Upper lobe of left lung (tissue), 6 donors: ENCODE data around the gene NR3C2. TPM values are rescaled to one million over a fixed set of nuclear protein-coding genes. Genes with fewer than 3 reads are reported as not detected.

ENCODE experiments used
- ATAC-seq, 2 donors: fragments of 200-7000 bp; cut with Tn5 transposase; one replicate each; pipeline ENCODE4 v1.9.1; 2022; ENCODE audit warnings: mild to moderate bottlenecking in 2 of 2, moderate library complexity in 2 of 2; ENCODE audit not compliant: low FRiP score in 2 of 2
- DNase-seq, 2 donors: peaks; one replicate each; pipeline ENCODE4 v3.0.0-alpha.2; 2019 to 2020
- H3K27ac ChIP-seq, 4 donors: fragments of 200-600 bp; sonication (generic); one replicate each; pipeline ENCODE4 v1.5.1; 2016 to 2019
- H3K27me3 ChIP-seq, 4 donors: fragments of 200-600 bp; sonication (generic); one replicate each; pipeline ENCODE4 v1.5.1; 2017 to 2019
- H3K36me3 ChIP-seq, 4 donors: fragments of 200-600 bp; sonication (generic); one replicate each; pipeline ENCODE4 v1.5.1; 2016 to 2019
- H3K4me1 ChIP-seq, 4 donors: fragments of 200-600 bp; sonication (generic); one replicate each; pipeline ENCODE4 v1.5.1; 2018 to 2019
- H3K4me3 ChIP-seq, 4 donors: fragments of 200-600 bp; sonication (generic); one replicate each; pipeline ENCODE4 v1.5.1; 2017 to 2019; ENCODE audit warnings: mild to moderate bottlenecking in 2 of 4, moderate library complexity in 1 of 4
- H3K9me3 ChIP-seq, 4 donors: fragments of 200-600 bp; sonication (generic); one replicate each; pipeline ENCODE4 v1.5.1; 2018 to 2019
- EP300 ChIP-seq, 4 donors: sonication (generic); formaldehyde crosslinking; IDR thresholded peaks; one replicate each; pipeline ENCODE4 v1.5.1; 2017; ENCODE audit warnings: antibody characterized with exemption in 4 of 4, control low read depth in 2 of 4
- POLR2A ChIP-seq, 4 donors: fragments of 450-650 bp; IDR thresholded peaks; one replicate each; pipeline ENCODE4 v1.5.1; 2016 to 2017; ENCODE audit warnings: antibody characterized with exemption in 4 of 4, mild to moderate bottlenecking in 2 of 4
- POLR2AphosphoS5 ChIP-seq, 2 donors: sonication (generic); formaldehyde crosslinking; IDR thresholded peaks; one replicate each; pipeline ENCODE4 v1.5.1; 2017; ENCODE audit warnings: antibody characterized with exemption in 2 of 2
- WGBS, 2 donors: methylation state at CpG; one replicate each; pipeline ENCODE4 v1.1.5; 2017 to 2018; 5-methylcytosine and 5-hydroxymethylcytosine counted together
- total RNA-seq, 6 donors: library from RNA; depleted of rRNA in 4 of 6; stranded (reverse); fragments of >200 nt in 4 of 6; gene quantifications; one replicate each; pipeline versions ENCODE4 v1.1.0 to v1.2.1, GENCODE V29; 2016 to 2021
- TF ChIP-seq, protein P1 (sequence below), 6 experiments: fragments of 450-650 bp in 4 of 6; fragments of 200-600 bp in 2 of 6; sonication (generic) in 2 of 6; IDR thresholded peaks; one replicate each; pipeline ENCODE4 v1.5.1; 2016 to 2019; ENCODE audit warnings: antibody characterized with exemption in 6 of 6
- donor health status: DM: no; HTN: no; CAD: no; lungs with moderate emphysema.
- donor health status: DM: no; HTN: yes; CAD: no; lungs with severe emphysema.

Gene NR3C2
- total RNA-seq, 6 donors from 2014 or later: 10.3 to 39.8 (median 23.7) TPM

DNA sequence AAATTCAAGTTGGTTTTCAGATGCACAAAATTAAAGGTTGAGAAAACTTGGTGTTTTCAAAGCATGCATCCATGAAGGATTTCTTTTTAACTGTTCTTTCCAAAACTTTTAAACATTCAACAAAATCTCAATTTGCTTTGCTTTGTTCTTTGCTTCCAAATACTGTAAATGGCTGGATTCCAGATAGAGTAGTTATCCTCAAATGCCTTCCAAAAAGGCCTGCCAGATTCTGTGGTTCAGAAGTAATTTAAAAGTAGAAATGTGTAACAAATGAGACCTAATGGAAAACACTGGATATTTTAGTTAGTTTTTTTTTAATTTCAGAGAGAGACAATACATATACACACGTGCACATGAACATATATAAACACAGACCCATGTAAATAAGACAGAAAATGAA lies 97.3 kb downstream of the NR3C2 start:
- peaks cover 0 to 10% (median 6%) of the 10 kb centered on the region in 4 donors for H3K4me1 ChIP-seq
- no peaks in the 10 kb centered on the region for H3K36me3 ChIP-seq
- DNase-seq: no peak
- no peak for ATAC-seq
- no peaks in the 10 kb centered on the region for H3K27me3 ChIP-seq
- 53 to 63% methylated on average over 1 of the region's 1 CpG for WGBS, 2 donors
- TF ChIP-seq POLR2A (IDR thresholded peaks at IDR 0.05) (no peak), POLR2AphosphoS5 (IDR thresholded peaks at IDR 0.05) (no peak)
- TF ChIP-seq, protein P1, sequence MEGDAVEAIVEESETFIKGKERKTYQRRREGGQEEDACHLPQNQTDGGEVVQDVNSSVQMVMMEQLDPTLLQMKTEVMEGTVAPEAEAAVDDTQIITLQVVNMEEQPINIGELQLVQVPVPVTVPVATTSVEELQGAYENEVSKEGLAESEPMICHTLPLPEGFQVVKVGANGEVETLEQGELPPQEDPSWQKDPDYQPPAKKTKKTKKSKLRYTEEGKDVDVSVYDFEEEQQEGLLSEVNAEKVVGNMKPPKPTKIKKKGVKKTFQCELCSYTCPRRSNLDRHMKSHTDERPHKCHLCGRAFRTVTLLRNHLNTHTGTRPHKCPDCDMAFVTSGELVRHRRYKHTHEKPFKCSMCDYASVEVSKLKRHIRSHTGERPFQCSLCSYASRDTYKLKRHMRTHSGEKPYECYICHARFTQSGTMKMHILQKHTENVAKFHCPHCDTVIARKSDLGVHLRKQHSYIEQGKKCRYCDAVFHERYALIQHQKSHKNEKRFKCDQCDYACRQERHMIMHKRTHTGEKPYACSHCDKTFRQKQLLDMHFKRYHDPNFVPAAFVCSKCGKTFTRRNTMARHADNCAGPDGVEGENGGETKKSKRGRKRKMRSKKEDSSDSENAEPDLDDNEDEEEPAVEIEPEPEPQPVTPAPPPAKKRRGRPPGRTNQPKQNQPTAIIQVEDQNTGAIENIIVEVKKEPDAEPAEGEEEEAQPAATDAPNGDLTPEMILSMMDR (IDR thresholded peaks at IDR 0.05): no peak
- H3K4me3 ChIP-seq: no peak overlapping the region
- no peak overlapping the region for H3K27ac ChIP-seq
- H3K9me3 ChIP-seq: no peaks in the 10 kb centered on the region

- DNase-seq: peak in 1 of 2 donors; percentile 22
- Histone ChIP-seq H3K9me3 (no peaks in the 10 kb centered on the region), H3K27me3 (no peaks in the 10 kb centered on the region), H3K27ac (no peak overlapping the region), H3K36me3 (no peaks in the 10 kb centered on the region), H3K4me1 (peaks cover 0 to 10% (median 6%) of the 10 kb centered on the region in 4 donors), H3K4me3 (no peak overlapping the region)
- TF ChIP-seq POLR2A (IDR thresholded peaks at IDR 0.05): no peak
- no peak for TF ChIP-seq EP300 (IDR thresholded peaks at IDR 0.05)
- TF ChIP-seq, protein P1 (IDR thresholded peaks at IDR 0.05): no peak
- no peak for TF ChIP-seq POLR2AphosphoS5 (IDR thresholded peaks at IDR 0.05)
- ATAC-seq: no peak
- 55 to 66% methylated on average over 2 of the region's 2 CpGs for WGBS, 2 donors
Observed at GRCh38 chr4:148344352-148344751, 97.9 kb downstream of the NR3C2 start.

GRCh38 chr4:148341980-148342800 lies 100.0 kb downstream of the NR3C2 start:
- H3K9me3 ChIP-seq: no peaks in the 10 kb centered on the region
- 49 to 63% methylated on average over 13 of the region's 13 CpGs for WGBS, 2 donors
- H3K27me3 ChIP-seq: no peaks in the 10 kb centered on the region
- H3K36me3 ChIP-seq: no peaks in the 10 kb centered on the region
- H3K4me1 ChIP-seq: peaks cover 0 to 10% (median 6%) of the 10 kb centered on the region in 4 donors
- TF ChIP-seq EP300 (IDR thresholded peaks at IDR 0.05) (no peak), POLR2AphosphoS5 (IDR thresholded peaks at IDR 0.05) (no peak), POLR2A (IDR thresholded peaks at IDR 0.05) (no peak)
- TF ChIP-seq, protein P1 (IDR thresholded peaks at IDR 0.05): no peak
- H3K4me3 ChIP-seq: peak overlapping the region in 1 of 4 donors; percentile 11
- no peak for DNase-seq
- no peak for ATAC-seq
- peak overlapping the region in 2 of 4 donors; percentile 4 to 43 for H3K27ac ChIP-seq

DNA sequence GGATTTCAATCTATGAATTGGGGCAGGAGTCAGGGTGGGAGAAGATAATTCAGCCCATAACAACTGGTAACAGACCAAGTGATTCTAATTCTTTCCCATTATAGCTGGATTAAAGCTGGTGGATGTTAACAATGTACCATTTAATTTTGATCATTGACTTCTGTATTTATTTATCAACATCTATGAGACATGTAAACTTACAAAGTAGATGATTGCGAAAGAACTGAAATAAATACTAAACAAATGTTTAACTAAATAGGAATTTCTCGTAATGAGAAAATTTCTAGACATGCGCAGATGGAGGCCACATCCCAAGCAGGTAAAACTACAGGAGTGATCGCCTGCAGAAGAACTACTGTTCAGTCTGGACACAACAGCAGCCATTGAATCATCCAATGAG lies 107.1 kb downstream of the NR3C2 start:
- ATAC-seq (no peak), DNase-seq (no peak)
- TF ChIP-seq, protein P1 (IDR thresholded peaks at IDR 0.05): no peak
- TF ChIP-seq POLR2A (IDR thresholded peaks at IDR 0.05): no peak
- no peak for TF ChIP-seq POLR2AphosphoS5 (IDR thresholded peaks at IDR 0.05)
- no peak for TF ChIP-seq EP300 (IDR thresholded peaks at IDR 0.05)
- 93 to 95% methylated on average over 4 of the region's 4 CpGs for WGBS, 2 donors
- Histone ChIP-seq H3K27me3 (no peaks in the 10 kb centered on the region), H3K4me3 (no peak overlapping the region), H3K9me3 (no peaks in the 10 kb centered on the region), H3K27ac (no peak overlapping the region), H3K4me1 (no peaks in the 10 kb centered on the region), H3K36me3 (no peaks in the 10 kb centered on the region)

DNA sequence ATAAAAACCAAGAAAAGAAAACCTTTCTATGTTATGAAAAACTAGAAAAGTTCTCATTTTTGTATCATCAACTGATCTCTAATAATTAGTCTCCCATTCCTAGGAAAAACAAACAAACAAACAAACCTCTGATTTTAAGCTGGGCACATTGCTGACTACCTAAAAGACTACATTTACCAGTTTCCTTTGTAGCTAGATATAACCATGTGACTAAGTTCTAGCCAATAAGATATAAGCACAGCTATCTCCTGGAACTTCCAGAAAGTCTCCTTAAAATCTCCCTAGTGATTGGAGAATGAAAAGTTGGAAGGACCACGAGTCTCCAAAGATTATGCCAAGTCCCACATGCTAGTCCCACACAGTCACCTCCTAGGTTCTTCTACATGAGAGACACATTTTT lies 108.9 kb downstream of the NR3C2 start:
- H3K36me3 ChIP-seq: no peaks in the 10 kb centered on the region
- ATAC-seq: no peak
- WGBS, 2 donors: 71 to 95% methylated on average over 1 of the region's 1 CpG
- DNase-seq: no peak
- H3K9me3 ChIP-seq: no peaks in the 10 kb centered on the region
- no peaks in the 10 kb centered on the region for H3K27me3 ChIP-seq
- H3K4me1 ChIP-seq: no peaks in the 10 kb centered on the region
- H3K27ac ChIP-seq: no peak overlapping the region
- TF ChIP-seq, protein P1 (IDR thresholded peaks at IDR 0.05): no peak
- no peak overlapping the region for H3K4me3 ChIP-seq
